Cardiac muscle cell (in vitro differentiated cells and primary cell): ENCODE data around the gene HCN3. TPM values are rescaled to one million over a fixed set of nuclear protein-coding genes. Genes with fewer than 3 reads are reported as not detected.
"Not testable (repeated sequence)": the region's sequence is repeated elsewhere in the genome, so short reads cannot be mapped to it uniquely, and the experiment has no call there.

Experiments
- DNase-seq, 2 donors: peaks; one replicate each; pipeline versions ENCODE4 v3.0.0 to v3.0.0-alpha.2; 2010 to 2017; ENCODE audit warnings: low read depth in 1 of 2, low spot score in 1 of 2
- H3K27ac ChIP-seq: fragments of 200-600 bp; sonication (generic); 2 replicates; pipeline ENCODE4 v1.5.1; 2016
- H3K27me3 ChIP-seq: fragments of 200-600 bp; sonication (generic); 2 replicates; pipeline ENCODE4 v1.6.0; 2016; ENCODE audit warnings: control low read depth
- H3K36me3 ChIP-seq: fragments of 200-600 bp; sonication (generic); 2 replicates; pipeline ENCODE4 v1.5.1; 2016; ENCODE audit warnings: control low read depth
- H3K4me1 ChIP-seq: fragments of 200-600 bp; sonication (generic); 2 replicates; pipeline ENCODE4 v1.8.1; 2017; ENCODE audit warnings: low read depth, mild to moderate bottlenecking, mixed run types
- H3K4me3 ChIP-seq: fragments of 200-600 bp; sonication (generic); 2 replicates; pipeline ENCODE4 v1.5.1; 2016; ENCODE audit warnings: mild to moderate bottlenecking
- H3K9me3 ChIP-seq: fragments of 200-600 bp; sonication (generic); 2 replicates; pipeline ENCODE4 v1.5.1; 2017; ENCODE audit warnings: low read depth, mild to moderate bottlenecking, control low read depth
- CTCF ChIP-seq: IDR thresholded peaks from 2 replicates; pipeline ENCODE4 v1.5.1; 2012; ENCODE audit warnings: low read depth, mild to moderate bottlenecking, low read length
- polyA plus RNA-seq: library from polyadenylated mRNA; unstranded; fragments of >200 nt; fragmentation: Nextera tagmentation; extraction: Ambion mirVana; gene quantifications from 2 replicates; pipeline ENCODE4 v1.2.1, GENCODE V29; 2016
- total RNA-seq: library from RNA; depleted of rRNA; stranded (reverse); fragments of >200 nt; gene quantifications from 2 replicates; pipeline ENCODE4 v1.2.3, GENCODE V29; 2016

Gene HCN3
- total and polyA plus RNA-seq, 2 experiments from 2014 or later = 1.7 to 12.9 TPM

GRCh38 chr1:155285063-155285462 lies 7.8 kb downstream of the HCN3 start:
- H3K9me3 ChIP-seq = no peaks in the 10 kb centered on the region
- no peak overlapping the region for H3K4me3 ChIP-seq
- no peaks in the 10 kb centered on the region for H3K36me3 ChIP-seq
- H3K27ac ChIP-seq = no peak overlapping the region
- no peaks in the 10 kb centered on the region for H3K4me1 ChIP-seq
- DNase-seq = no peak
- TF ChIP-seq CTCF = no peak
- no peaks in the 10 kb centered on the region for H3K27me3 ChIP-seq

- Histone ChIP-seq H3K27ac (no peak overlapping the region), H3K4me1 (no peaks in the 10 kb centered on the region), H3K4me3 (no peak overlapping the region), H3K36me3 (no peaks in the 10 kb centered on the region), H3K27me3 (no peaks in the 10 kb centered on the region), H3K9me3 (no peaks in the 10 kb centered on the region)
- TF ChIP-seq CTCF = no peak
- DNase-seq = no peak
Observed at GRCh38 chr1:155285631-155286044, 8.4 kb downstream of the HCN3 start.

GRCh38 chr1:155286544-155286943 lies 9.3 kb downstream of the HCN3 start:
- H3K36me3 ChIP-seq = no peaks in the 10 kb centered on the region
- H3K4me3 ChIP-seq = no peak overlapping the region
- TF ChIP-seq CTCF = no peak
- no peaks in the 10 kb centered on the region for H3K9me3 ChIP-seq
- H3K4me1 ChIP-seq = no peaks in the 10 kb centered on the region
- DNase-seq = no peak
- no peak overlapping the region for H3K27ac ChIP-seq
- no peaks in the 10 kb centered on the region for H3K27me3 ChIP-seq

- no peaks in the 10 kb centered on the region for H3K36me3 ChIP-seq
- DNase-seq = no peak
- H3K27ac ChIP-seq = no peak overlapping the region
- H3K4me1 ChIP-seq = no peaks in the 10 kb centered on the region
- no peak for TF ChIP-seq CTCF
- H3K9me3 ChIP-seq = no peaks in the 10 kb centered on the region
- H3K4me3 ChIP-seq = no peak overlapping the region
- H3K27me3 ChIP-seq = peaks cover 8% of the 10 kb centered on the region
Observed at GRCh38 chr1:155287987-155288543, 10.8 kb downstream of the HCN3 start.

- not testable (repeated sequence) for H3K4me1 ChIP-seq, DNase-seq, H3K36me3 ChIP-seq
Observed at GRCh38 chr1:155291006-155291405, 13.7 kb downstream of the HCN3 start.

GRCh38 chr1:155293086-155293749 lies 16.0 kb downstream of the HCN3 start:
- H3K36me3 ChIP-seq = no peaks in the 10 kb centered on the region
- DNase-seq = no peak
- no peak overlapping the region for H3K27ac ChIP-seq
- H3K4me1 ChIP-seq = peaks cover 12% of the 10 kb centered on the region
- H3K27me3 ChIP-seq = peaks cover 42% of the 10 kb centered on the region
- no peak for TF ChIP-seq CTCF
- H3K4me3 ChIP-seq = no peak overlapping the region
- H3K9me3 ChIP-seq = no peaks in the 10 kb centered on the region

More at GRCh38 chr1:155291006-155291405, 13.7 kb downstream of the HCN3 start:
- peaks cover 37% of the 10 kb centered on the region for H3K27me3 ChIP-seq
- H3K27ac ChIP-seq, H3K9me3 ChIP-seq, H3K4me3 ChIP-seq: not testable (repeated sequence)
